Activated CD8-positive, alpha-beta memory T cell treated with anti-CD3 and anti-CD28 coated beads for 24 hours (primary cell): ENCODE results near the gene DGUOK.

Source experiments
- DNase-seq: peaks from one replicate; pipeline ENCODE4 v3.0.0-alpha.2; 2020

The DGUOK gene

DNA sequence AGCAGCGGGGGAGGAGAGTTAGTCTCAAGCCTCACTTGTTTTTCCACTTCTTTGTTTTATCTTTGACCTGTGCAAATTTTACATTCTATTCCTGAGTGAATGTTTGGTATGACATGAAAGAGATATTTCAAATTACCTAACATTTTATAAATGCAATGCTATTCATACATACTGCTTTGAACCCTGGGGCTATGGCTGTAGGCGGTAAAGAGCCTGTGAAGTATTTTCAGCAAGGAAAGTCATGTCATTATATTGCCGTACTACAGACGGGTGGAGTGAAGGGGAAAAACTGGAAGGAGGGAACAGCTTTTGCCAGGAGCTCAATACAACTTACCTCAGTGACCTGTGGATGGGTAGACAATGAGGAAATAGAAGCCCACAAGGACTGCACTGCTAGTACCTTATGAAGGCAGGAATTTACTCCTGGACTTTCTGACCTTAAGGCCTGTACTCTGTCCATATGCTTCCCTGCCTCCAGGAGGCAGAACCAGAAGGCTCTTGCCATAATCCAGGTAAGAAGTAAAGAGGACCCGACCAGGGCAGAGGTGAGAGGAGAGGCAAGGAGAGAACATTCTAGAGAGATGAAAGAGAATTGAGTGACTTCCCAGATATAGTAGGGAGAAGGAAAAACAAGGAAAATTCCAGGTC is 29.7 kb downstream of the DGUOK start:
- DNase-seq = no peak

- DNase-seq = no peak
Observed at GRCh38 chr2:73961274-73961673, 34.6 kb downstream of the DGUOK start.

GRCh38 chr2:73961823-73962615 is 35.3 kb downstream of the DGUOK start:
- no peak for DNase-seq

DNA sequence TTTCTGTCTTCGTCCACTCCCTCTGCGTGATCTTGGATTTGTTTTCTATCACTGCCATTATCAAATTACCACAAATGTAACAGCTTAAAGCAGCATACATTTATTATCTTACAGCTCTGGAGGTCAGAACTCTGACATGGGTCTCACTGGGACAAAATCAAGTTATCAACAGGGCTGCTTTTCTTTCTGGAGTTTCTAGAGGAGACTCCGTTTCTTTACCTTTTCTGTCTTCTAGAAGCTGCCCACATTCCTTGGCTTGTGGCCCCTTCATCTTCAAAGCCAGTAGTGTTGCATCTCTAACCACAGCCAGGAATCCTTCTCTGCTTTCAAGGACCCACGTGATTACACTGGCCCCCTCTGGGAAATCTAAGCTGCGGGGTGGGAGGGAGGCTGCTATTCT is 36.1 kb downstream of the DGUOK start:
- no peak for DNase-seq

GRCh38 chr2:73963385-73964120 is 36.9 kb downstream of the DGUOK start:
- DNase-seq = peak; percentile 70

DNA sequence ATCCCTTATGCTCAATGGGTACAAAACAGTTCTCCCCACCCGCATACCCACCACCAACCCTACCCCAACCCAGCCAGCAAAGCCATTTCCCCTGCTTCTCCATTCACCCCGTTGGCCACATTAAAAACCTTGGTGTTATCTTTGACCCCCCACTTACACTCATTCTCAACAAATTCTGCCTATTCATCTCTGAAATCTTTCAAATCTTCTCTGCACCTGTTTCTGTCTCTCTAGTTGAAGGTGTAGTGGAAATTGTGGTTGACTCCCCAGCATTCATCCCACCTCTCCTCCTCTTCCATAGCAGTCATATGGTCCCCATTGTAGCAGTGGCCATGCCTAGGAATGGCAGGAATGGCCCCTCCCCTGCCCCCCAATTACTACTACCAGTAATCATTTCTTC is 37.5 kb downstream of the DGUOK start:
- no peak for DNase-seq

- no peak for DNase-seq
Observed at GRCh38 chr2:73965053-73965452, 38.4 kb downstream of the DGUOK start.

GRCh38 chr2:73968357-73968937 is 41.8 kb downstream of the DGUOK start:
- no peak for DNase-seq

- no peak for DNase-seq
Observed at GRCh38 chr2:73969356-73969755, 42.7 kb downstream of the DGUOK start.

DNA sequence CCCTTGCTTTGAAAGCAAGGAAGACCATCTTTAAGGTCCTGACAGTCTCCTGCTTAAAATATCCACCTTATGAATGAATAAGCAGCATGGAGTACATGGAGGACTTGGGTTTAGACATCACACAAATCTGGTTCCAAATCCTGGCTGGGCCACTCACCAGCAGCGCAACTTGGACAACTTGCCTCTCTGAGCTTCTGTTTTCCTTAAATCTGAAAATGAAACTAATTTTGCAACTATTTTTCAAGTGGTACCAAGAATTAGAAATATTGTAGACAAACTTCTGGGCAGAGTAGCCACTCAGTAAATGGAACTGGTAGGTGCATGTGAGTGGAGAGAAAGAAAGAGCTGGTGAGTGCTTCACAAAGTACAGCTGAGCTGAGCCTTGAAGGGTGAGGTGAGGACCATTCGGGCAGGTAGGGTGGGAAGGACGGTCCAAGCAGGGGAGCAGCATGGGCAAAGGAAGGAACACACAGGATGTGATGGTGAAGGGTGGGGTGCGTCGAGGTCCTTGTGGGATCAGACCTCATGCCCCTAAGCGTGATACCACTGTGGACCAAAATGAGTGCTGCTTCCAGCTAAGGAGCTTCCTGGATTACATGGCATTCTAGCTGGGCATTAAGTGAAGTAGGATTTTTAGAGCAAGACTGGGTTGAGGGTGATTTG is 43.6 kb downstream of the DGUOK start:
- DNase-seq = no peak

GRCh38 chr2:73970850-73971471 is 44.3 kb downstream of the DGUOK start:
- peak; percentile 72 for DNase-seq

GRCh38 chr2:73971722-73972121 is 45.0 kb downstream of the DGUOK start:
- DNase-seq = no peak

DNA sequence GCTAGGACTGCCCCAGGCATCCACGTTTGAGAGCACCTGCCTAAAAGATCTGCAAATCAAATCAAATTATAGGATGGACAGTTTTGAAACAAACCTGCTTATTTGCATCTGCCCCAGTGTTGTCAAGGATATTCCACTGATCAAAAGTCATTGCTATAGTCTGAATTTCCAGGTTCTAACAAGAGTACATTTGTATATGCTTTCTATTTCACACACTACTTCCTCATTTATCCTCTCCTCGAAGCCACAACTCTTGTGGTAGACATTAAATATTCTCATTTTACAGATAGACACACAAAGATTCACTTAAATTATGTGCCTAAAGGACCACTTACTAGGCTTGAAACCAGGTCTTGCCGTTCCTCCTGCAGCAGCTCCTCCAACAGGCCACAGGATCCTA is 46.2 kb downstream of the DGUOK start:
- DNase-seq = no peak

DNA sequence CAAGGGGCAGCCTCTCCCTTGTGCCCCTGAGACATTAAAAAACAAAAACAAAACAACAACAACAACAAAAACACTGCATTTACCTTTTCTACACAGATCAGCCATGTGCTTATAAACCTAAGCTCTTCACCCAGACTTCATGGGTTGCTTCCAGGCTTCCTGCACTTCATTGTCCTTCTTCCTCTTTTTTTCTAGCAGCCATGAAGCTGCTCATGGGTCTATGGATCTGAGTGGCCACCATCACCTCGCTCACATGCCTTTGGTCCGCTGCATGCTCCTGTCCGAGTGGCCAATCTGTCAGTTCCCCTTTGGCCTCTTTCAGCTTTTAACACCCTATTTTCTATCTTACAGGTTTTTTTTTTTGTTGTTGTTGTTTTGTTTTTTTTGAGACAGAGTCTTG is 49.1 kb downstream of the DGUOK start:
- DNase-seq = no peak

DNA sequence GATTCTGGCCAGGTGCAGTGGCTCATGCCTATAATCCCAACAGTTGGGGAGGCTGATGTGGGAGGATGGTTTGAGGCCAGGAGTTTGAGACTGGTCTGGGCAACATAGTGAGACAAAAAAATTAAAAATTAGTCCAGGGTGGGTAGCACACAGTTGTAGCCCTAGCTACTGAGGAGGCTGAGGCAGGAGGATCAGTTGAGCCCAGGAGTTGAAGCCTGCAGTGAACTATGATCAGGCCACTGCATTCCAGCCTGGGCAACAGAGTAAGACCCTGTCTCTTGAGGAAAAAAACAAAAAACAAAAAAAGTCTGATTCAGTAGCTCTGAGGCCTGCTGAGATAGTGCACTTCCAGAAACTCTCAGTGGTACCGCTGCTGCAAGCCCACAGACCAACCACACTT is 50.1 kb downstream of the DGUOK start:
- DNase-seq = no peak

DNA sequence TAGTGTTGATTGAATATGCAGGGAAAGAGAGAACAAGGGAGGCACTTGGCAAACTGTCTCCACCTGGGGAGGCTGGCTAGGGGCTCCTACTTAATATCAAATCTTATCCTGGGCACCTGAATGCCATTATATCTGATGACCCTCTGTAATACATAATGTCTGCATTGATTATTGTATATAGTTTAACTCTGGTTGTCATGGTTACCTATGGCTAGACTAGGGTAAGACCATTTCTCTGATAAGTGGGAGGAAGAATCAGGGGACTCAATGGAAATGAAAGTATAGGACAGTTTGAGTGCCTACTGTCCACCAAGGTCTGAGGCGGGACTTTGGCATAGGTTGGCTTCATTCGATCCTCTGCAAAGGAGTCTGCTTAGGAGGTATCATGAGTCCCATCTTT is 50.8 kb downstream of the DGUOK start:
- DNase-seq = no peak

GRCh38 chr2:73979021-73979420 is 52.3 kb downstream of the DGUOK start:
- DNase-seq = peak; percentile 76

- no peak for DNase-seq
Observed at GRCh38 chr2:73979686-73980085, 53.0 kb downstream of the DGUOK start.

DNA sequence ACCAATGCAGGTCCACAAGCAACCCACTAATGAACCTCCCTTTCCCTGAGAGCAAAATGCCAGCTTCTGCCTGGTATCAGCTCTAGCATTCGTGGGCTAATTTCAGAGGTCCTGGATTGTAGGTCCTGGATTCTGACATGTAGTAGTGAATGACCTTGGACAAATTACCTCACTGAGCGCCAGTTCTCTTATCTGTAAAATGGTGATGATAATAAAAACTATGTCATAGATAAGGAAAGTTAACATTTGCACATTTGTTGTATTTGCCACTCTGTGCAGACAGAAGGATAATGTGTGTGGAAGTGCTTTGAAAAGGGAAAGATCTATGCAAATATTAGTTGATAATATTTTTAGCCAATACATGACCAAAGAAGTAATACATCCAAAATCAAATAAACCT is 53.9 kb downstream of the DGUOK start:
- DNase-seq = no peak

DNA sequence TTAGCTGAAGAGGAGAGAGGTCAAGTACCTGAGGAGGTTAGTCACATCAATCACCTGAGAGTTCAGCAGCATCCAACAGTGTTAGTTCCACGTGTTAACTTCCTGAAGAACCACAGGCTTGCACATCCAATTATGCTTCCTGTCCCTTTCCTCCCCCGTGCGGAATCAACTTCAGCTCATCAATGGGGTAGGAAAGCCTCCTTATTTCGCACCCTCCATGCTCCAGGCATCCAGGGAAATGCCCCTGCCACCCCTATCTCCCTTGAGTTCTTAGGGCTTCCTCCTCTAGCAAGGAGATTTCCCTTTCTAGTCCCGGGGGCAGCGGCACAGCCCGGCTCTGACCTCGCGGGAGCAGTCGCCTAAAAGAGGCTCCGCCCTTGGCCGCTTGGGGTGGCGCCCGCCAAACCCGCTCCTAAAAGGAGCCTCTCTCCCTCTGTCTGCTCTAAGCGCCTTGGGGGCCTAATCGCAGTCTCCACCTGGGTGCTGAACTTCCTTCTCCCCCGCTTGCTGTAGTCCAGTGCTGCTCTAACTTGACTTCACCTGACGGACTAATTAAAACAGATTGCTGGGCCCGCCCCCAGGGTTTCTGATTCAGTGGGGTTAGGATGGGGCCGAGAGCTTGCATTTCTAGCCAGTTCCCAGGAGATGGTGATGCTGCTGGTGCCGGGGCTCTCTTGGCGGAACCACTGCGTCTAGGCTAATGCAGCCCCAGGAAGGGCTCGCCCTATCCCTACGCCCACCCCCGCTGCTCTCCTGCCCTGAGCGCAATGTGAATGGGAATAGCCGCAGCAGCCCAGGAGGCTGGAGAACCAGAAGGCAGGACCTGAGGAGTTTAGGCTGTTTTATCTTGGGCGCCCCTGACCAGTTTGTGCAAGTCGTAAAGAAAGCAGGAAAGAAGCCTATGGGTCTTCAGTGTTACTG is 54.7 kb downstream of the DGUOK start:
- DNase-seq = peak; percentile 74

DNA sequence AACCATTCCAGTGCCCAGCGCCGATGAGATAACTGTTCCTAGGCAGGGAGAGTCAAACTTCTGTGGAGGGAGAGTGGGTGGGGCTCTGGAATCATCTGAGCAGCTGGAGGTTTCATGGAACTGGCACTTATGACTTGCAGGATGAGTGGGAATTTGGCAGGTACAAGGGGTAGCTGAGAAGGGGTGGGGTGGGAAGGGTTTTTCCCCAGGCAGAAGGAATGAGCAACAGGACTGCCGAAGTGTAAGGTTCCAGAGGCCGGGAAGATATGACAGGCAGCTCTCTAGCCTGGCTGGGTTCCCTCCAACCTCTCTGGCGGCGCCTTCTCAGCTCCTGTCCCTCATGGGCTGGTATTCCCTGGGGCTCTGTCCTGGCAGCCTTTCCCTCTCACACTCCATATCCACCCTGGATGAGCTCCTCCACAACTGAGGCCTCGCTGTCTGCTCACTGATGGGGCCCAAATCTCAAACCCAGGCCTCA is 55.5 kb downstream of the DGUOK start:
- DNase-seq = no peak
